ENCODE results near the gene PRDM15. TPM values are rescaled to one million over a fixed set of nuclear protein-coding genes. Genes with fewer than 3 reads are reported as not detected.

The PRDM15 gene
- total RNA-seq, 2 experiments from 2014 or later: 10.4 to 12.0 TPM

DNA sequence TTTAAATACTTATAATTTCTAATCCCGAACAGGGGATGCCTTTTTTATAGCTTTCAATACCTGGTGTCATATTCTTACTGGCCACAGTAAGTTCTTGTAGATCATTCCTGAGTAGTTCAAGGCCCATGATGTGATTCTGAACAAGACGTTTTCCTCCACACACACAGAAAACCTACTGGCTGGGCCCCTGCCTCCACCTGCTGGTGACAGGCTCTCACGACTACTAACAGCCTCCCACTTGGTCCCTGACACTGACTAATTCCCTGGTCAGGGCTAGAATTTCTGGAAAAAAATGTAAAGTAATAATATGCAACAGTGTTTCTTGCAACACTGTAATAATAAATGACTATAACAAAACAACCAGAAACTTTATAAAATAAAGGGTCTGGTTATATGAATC, 61.9 kb downstream of the PRDM15 start:
- H3K27ac Mint-ChIP-seq: no peak overlapping the region

DNA sequence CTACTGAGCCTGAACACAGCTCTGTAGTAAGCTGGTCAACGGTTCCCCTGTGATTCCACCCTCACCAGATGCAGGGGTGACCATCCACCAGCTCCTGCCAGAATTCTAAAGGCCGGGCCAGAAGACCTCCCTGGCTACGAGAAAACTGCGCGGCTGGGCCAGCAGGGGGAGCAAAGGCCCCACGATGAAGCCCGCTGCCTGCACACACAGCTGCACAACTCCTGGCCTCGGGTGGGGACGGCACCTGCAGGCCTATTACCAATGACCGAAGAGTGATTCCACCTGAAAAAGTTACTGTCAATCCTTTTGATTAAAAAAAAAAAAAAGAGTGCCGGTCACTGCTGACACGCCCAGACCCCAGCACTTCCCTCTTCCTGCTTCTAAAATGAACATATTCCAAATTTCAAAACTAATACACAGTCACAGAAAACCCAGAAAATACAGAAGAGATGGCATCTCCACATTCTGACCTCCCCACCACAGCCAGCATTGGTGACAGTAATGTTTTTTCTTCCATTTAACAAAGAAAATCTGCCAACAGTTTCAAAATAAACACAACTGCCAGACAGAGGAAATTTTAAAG, 62.5 kb downstream of the PRDM15 start:
- ChIA-PET POLR2A (interaction anchor here (0.6 to 1.1 kb wide), 6 partner anchors 61 to 534 kb away, joined by 3 to 5 read pairs (median 4); no protein-coding TSS in a partner anchor), CTCF (interaction anchor here (1.7 to 2.2 kb wide), 3 partner anchors 291 to 534 kb away, joined by 9 to 28 read pairs (median 9); no protein-coding TSS in a partner anchor)
- Histone ChIP-seq H3K36me3 (ENCODE audit: insufficient read depth, low read length) (peaks cover 40% of the 10 kb centered on the region), H3K27ac (ENCODE audit: low read depth in 1 of 2, low read length in 2 of 2) (no peak overlapping the region), H3K4me3 (ENCODE audit: low read length) (no peak overlapping the region), H3K4me1 (ENCODE audit: insufficient read depth, low read length) (peaks cover 4% of the 10 kb centered on the region), H3K9me3 (ENCODE audit: control insufficient read depth in 1 of 2, insufficient read depth in 1 of 2, low read length in 2 of 2) (no peaks in the 10 kb centered on the region), H3K27me3 (ENCODE audit: control insufficient read depth in 1 of 2, insufficient read depth in 2 of 2, low read length in 2 of 2) (no peaks in the 10 kb centered on the region)
- Mint-ChIP-seq H3K4me3 (no peak overlapping the region), H3K36me3 (ENCODE audit: low read depth) (peaks cover 37% of the 10 kb centered on the region), H3K9me3 (no peaks in the 10 kb centered on the region), H3K27me3 (no peaks in the 10 kb centered on the region), H3K4me1 (ENCODE audit: low read depth) (no peaks in the 10 kb centered on the region), H3K27ac (no peak overlapping the region)
- TF ChIP-seq, protein P1, sequence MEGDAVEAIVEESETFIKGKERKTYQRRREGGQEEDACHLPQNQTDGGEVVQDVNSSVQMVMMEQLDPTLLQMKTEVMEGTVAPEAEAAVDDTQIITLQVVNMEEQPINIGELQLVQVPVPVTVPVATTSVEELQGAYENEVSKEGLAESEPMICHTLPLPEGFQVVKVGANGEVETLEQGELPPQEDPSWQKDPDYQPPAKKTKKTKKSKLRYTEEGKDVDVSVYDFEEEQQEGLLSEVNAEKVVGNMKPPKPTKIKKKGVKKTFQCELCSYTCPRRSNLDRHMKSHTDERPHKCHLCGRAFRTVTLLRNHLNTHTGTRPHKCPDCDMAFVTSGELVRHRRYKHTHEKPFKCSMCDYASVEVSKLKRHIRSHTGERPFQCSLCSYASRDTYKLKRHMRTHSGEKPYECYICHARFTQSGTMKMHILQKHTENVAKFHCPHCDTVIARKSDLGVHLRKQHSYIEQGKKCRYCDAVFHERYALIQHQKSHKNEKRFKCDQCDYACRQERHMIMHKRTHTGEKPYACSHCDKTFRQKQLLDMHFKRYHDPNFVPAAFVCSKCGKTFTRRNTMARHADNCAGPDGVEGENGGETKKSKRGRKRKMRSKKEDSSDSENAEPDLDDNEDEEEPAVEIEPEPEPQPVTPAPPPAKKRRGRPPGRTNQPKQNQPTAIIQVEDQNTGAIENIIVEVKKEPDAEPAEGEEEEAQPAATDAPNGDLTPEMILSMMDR (IDR thresholded peaks at IDR 0.05): peak; percentile 71
- intact Hi-C loops (cut with DNase I, micrococcal nuclease): loop anchor here (1.0 to 5.0 kb wide), 5 partner anchors 116 to 533 kb away; no protein-coding TSS in a partner anchor
- DNase-seq: peak; percentile 44 to 77 (median 53)
- peak; percentile 80 for ATAC-seq (ENCODE audit: poor library complexity)

More for the DNA sequence above, 61.9 kb downstream of the PRDM15 start:
- no peaks in the 10 kb centered on the region for H3K4me1 Mint-ChIP-seq (ENCODE audit: low read depth)
- intact Hi-C loops (cut with DNase I, micrococcal nuclease): loop anchor here (1.0 to 5.0 kb wide), 4 partner anchors 115 to 534 kb away; no protein-coding TSS in a partner anchor
- no peak overlapping the region for H3K4me3 Mint-ChIP-seq
- H3K27ac ChIP-seq (ENCODE audit: low read depth in 1 of 2, low read length in 2 of 2): no peak overlapping the region
- H3K36me3 Mint-ChIP-seq (ENCODE audit: low read depth): peaks cover 42% of the 10 kb centered on the region
- no peaks in the 10 kb centered on the region for H3K27me3 Mint-ChIP-seq
- peaks cover 38% of the 10 kb centered on the region for H3K36me3 ChIP-seq (ENCODE audit: insufficient read depth, low read length)
- peaks cover 4% of the 10 kb centered on the region for H3K4me1 ChIP-seq (ENCODE audit: insufficient read depth, low read length)
- CTCF ChIA-PET: interaction anchor here (1.7 to 2.2 kb wide), 3 partner anchors 291 to 534 kb away, joined by 9 to 28 read pairs (median 9); no protein-coding TSS in a partner anchor
- TF ChIP-seq, protein P1 (IDR thresholded peaks at IDR 0.05): no peak
- POLR2A ChIA-PET: interaction anchor here (0.7 to 1.1 kb wide), 4 partner anchors 61 to 534 kb away, joined by 3 to 5 read pairs (median 4); no protein-coding TSS in a partner anchor
- DNase-seq (peak in 9 of 14 experiments; percentile 7 to 52 (median 20)), ATAC-seq (ENCODE audit: poor library complexity) (peak; percentile 68)
- no peaks in the 10 kb centered on the region for H3K27me3 ChIP-seq (ENCODE audit: control insufficient read depth in 1 of 2, insufficient read depth in 2 of 2, low read length in 2 of 2)
- no peaks in the 10 kb centered on the region for H3K9me3 Mint-ChIP-seq
- no peaks in the 10 kb centered on the region for H3K9me3 ChIP-seq (ENCODE audit: control insufficient read depth in 1 of 2, insufficient read depth in 1 of 2, low read length in 2 of 2)
- H3K4me3 ChIP-seq (ENCODE audit: low read length): no peak overlapping the region

DNA sequence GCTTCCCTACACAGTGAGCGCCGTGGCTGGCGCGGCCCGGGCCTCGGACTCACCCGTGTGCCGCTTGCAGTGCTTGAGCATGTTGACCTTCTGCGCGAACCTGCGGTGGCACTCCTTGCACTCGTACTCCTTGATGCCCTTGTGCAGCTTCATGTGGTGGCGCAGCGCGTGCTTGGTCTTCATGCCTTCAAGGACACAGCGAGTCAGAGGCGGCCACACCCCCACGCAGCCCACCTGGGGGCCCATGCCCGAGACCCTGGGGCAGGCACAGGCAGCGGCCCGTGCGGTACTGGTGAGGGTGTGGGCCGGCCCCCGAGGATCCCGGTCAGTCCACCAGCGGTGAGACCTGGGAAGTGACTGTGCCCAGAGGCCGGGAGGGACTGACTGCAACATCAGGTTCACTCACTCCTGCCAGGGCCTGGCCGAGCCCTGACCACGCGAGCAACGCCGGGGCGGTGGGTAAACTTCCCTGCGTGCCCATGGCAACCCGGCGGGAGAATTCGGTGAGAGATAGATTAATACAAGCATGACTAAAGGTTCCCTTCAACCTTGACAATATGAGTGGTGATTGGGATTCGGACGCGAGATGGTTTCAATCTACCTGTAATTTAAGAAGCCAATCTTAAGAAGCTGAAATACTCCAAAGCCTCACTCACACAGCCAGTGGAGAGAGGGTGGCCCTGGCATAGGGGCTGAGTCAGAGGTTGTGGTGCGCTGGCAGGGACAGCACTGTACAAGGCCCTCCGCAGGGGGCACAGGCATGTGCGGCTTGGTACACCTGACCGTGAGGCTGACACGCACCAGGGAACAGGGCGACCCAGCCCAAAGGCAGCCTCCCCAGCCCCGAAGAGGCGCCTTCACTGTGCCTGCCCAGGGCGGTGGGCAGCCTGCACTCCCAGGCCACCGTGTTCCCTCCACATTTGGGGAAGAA, 63.2 kb downstream of the PRDM15 start:
- Histone ChIP-seq H3K4me3 (ENCODE audit: low read length) (no peak overlapping the region), H3K36me3 (ENCODE audit: insufficient read depth, low read length) (peaks cover 40% of the 10 kb centered on the region), H3K9me3 (ENCODE audit: control insufficient read depth in 1 of 2, insufficient read depth in 1 of 2, low read length in 2 of 2) (no peaks in the 10 kb centered on the region), H3K4me1 (ENCODE audit: insufficient read depth, low read length) (peaks cover 4% of the 10 kb centered on the region), H3K27ac (ENCODE audit: low read depth in 1 of 2, low read length in 2 of 2) (no peak overlapping the region), H3K27me3 (ENCODE audit: control insufficient read depth in 1 of 2, insufficient read depth in 2 of 2, low read length in 2 of 2) (no peaks in the 10 kb centered on the region)
- ChIA-PET POLR2A (interaction anchor here (0.6 to 1.0 kb wide), 3 partner anchors 185 to 301 kb away, joined by 3 to 4 read pairs (median 4); no protein-coding TSS in a partner anchor), CTCF (interaction anchor here (1.7 to 2.2 kb wide), 3 partner anchors 292 to 533 kb away, joined by 9 to 28 read pairs (median 9); no protein-coding TSS in a partner anchor)
- TF ChIP-seq, protein P1 (IDR thresholded peaks at IDR 0.05): no peak
- no peaks in the 10 kb centered on the region for H3K27me3 Mint-ChIP-seq
- DNase-seq (no peak), ATAC-seq (ENCODE audit: poor library complexity) (no peak)
- peaks cover 39% of the 10 kb centered on the region for H3K36me3 Mint-ChIP-seq (ENCODE audit: low read depth)
- intact Hi-C loops (cut with DNase I, micrococcal nuclease): loop anchor here (1.0 to 5.0 kb wide), 4 partner anchors 116 to 531 kb away; no protein-coding TSS in a partner anchor
- H3K4me3 Mint-ChIP-seq: no peak overlapping the region
- H3K4me1 Mint-ChIP-seq (ENCODE audit: low read depth): no peaks in the 10 kb centered on the region
- H3K27ac Mint-ChIP-seq: no peak overlapping the region
- no peaks in the 10 kb centered on the region for H3K9me3 Mint-ChIP-seq
